HCT116 (cell line): ENCODE measurements around the gene FAM32A. TPM values are rescaled to one million over a fixed set of nuclear protein-coding genes. Genes with fewer than 3 reads are reported as not detected.

Experiments used
- ATAC-seq: fragments of 200-7000 bp; cut with Tn5 transposase; 2 replicates; pipeline ENCODE4 v1.9.1; 2020; ENCODE audit warnings: mild to moderate bottlenecking, moderate library complexity
- BruUV-seq: library from RNA; stranded (reverse); fragments of 400-500 nt; replicated peaks from 2 replicates; lab custom pipeline; 2021; lab: Mats Ljungman, UMichigan
- CTCF ChIA-PET: fragments of 300-600 bp; sonication (Branson Sonifier 250); formaldehyde crosslinking; loops from one replicate; lab custom pipeline; 2021; ENCODE audit warnings: antibody characterized with exemption; lab: Charles Lee
- POLR2A ChIA-PET: fragments of 300-600, 350-600 bp; sonication (Branson Sonifier 250); formaldehyde crosslinking; loops from one replicate; lab custom pipeline; 2021; ENCODE audit warnings: antibody characterized with exemption; lab: Charles Lee
- RAD21 ChIA-PET, 2 experiments: fragments of 300-600 bp; sonication (Branson Sonifier 250); formaldehyde crosslinking; loops; one replicate each; lab custom pipeline; 2023; ENCODE audit warnings: low total read pairs in 2 of 2; ENCODE audit not compliant: uncharacterized antibody in 2 of 2, unreplicated experiment in 2 of 2, low non-redundant PET in 1 of 2; lab: Charles Lee
- DNase-seq: peaks from one replicate; pipeline ENCODE4 v3.0.0-alpha.2; 2010; ENCODE audit warnings: low read depth, low spot score
- H2AFZ ChIP-seq: fragments of 200-600 bp; shearing (Covaris generic), sonication (generic); 2 replicates; pipeline ENCODE4 v1.6.1; 2017; ENCODE audit warnings: low read depth, mixed run types, mixed read lengths, antibody characterized with exemption, low read length; ENCODE audit not compliant: poor library complexity, severe bottlenecking
- H3K27ac ChIP-seq: 2 replicates; pipeline ENCODE4 v1.5.1; 2012; ENCODE audit warnings: low read depth, low read length
- H3K27me3 ChIP-seq: fragments of 200-600 bp; sonication (generic); 2 replicates; pipeline ENCODE4 v1.6.1; 2016; ENCODE audit warnings: mixed run types, low read length, mixed read lengths; ENCODE audit not compliant: insufficient read depth
- H3K36me3 ChIP-seq, 2 experiments: fragments of 200-500 bp in 1 of 2; fragments of 200-600 bp in 1 of 2; sonication (Bioruptor generic) in 1 of 2; sonication (generic) in 1 of 2; 2 replicates each; pipeline versions ENCODE4 v1.5.1 to v1.6.1; 2014 to 2016; ENCODE audit warnings: low read length in 2 of 2, inconsistent platforms in 1 of 2, mixed read lengths in 1 of 2, mixed run types in 1 of 2; ENCODE audit not compliant: insufficient read depth in 2 of 2, control insufficient read depth in 1 of 2
- H3K4me1 ChIP-seq, 2 experiments: fragments of 200-600 bp in 1 of 2; sonication (generic) in 1 of 2; 2 replicates each; pipeline versions ENCODE4 v1.5.1 to v1.6.1; 2012 to 2017; ENCODE audit warnings: low read length in 2 of 2, inconsistent platforms in 1 of 2, mild to moderate bottlenecking in 1 of 2, mixed read lengths in 1 of 2, mixed run types in 1 of 2, moderate library complexity in 1 of 2; ENCODE audit not compliant: insufficient read depth in 2 of 2, control insufficient read depth in 1 of 2
- H3K4me2 ChIP-seq: fragments of 200-600 bp; sonication (generic); 2 replicates; pipeline ENCODE4 v1.6.1; 2017; ENCODE audit warnings: mixed run types, low read length, mixed read lengths
- H3K4me3 ChIP-seq, 2 experiments: fragments of 200-600 bp in 1 of 2; sonication (generic) in 1 of 2; replicated peaks in 1 of 2; 2 replicates each; pipeline ENCODE4 v1.5.1; 2011 to 2016; ENCODE audit warnings: low read length in 2 of 2, control low read depth in 1 of 2, low read depth in 1 of 2, mild to moderate bottlenecking in 1 of 2, mixed read lengths in 1 of 2, mixed run types in 1 of 2
- H3K79me2 ChIP-seq: fragments of 200-600 bp; sonication (generic); 2 replicates; pipeline ENCODE4 v1.6.1; 2017; ENCODE audit warnings: mild to moderate bottlenecking, mixed run types, low read length, moderate library complexity, mixed read lengths; ENCODE audit not compliant: insufficient read depth
- H3K9ac ChIP-seq: fragments of 200-600 bp; sonication (generic); 2 replicates; pipeline ENCODE4 v1.6.1; 2016; ENCODE audit warnings: low read length, mixed read lengths
- H3K9me2 ChIP-seq: fragments of 200-600 bp; sonication (generic), shearing (Covaris generic); 2 replicates; pipeline ENCODE4 v1.6.1; 2017; ENCODE audit warnings: mixed run types, mild to moderate bottlenecking, moderate library complexity; ENCODE audit not compliant: insufficient read depth
- H3K9me3 ChIP-seq, 2 experiments: fragments of 200-500 bp in 1 of 2; fragments of 200-600 bp in 1 of 2; sonication (Bioruptor generic) in 1 of 2; sonication (generic) in 1 of 2; 2 replicates each; pipeline ENCODE4 v1.6.1; 2014 to 2017; ENCODE audit warnings: low read length in 2 of 2, mixed read lengths in 2 of 2, inconsistent platforms in 1 of 2, low read depth in 1 of 2, mild to moderate bottlenecking in 1 of 2, mixed run types in 1 of 2, moderate library complexity in 1 of 2; ENCODE audit not compliant: control insufficient read depth in 1 of 2, insufficient read depth in 1 of 2
- H4K20me1 ChIP-seq: fragments of 200-600 bp; sonication (generic), shearing (Covaris generic); 2 replicates; pipeline ENCODE4 v1.6.1; 2017; ENCODE audit warnings: mixed run types, mild to moderate bottlenecking, moderate library complexity; ENCODE audit not compliant: insufficient read depth
- ATF3 ChIP-seq: IDR thresholded peaks from 2 replicates; pipeline ENCODE4 v1.6.1; 2012
- CBX3 ChIP-seq: IDR thresholded peaks from 2 replicates; pipeline ENCODE4 v1.6.1; 2012; ENCODE audit warnings: low read depth
- CEBPB ChIP-seq: IDR thresholded peaks from 2 replicates; pipeline ENCODE4 v1.6.1; 2012; ENCODE audit warnings: low read depth
- EGR1 ChIP-seq: IDR thresholded peaks from 2 replicates; pipeline ENCODE4 v1.6.1; 2012; ENCODE audit warnings: low read depth
- ELF1 ChIP-seq: IDR thresholded peaks from 2 replicates; pipeline ENCODE4 v1.6.1; 2012; ENCODE audit warnings: low read depth, borderline replicate concordance
- FOSL1 ChIP-seq: IDR thresholded peaks from 2 replicates; pipeline ENCODE4 v1.6.1; 2012; ENCODE audit warnings: low read depth
- JUND ChIP-seq: IDR thresholded peaks from 2 replicates; pipeline ENCODE4 v1.6.1; 2012
- MAX ChIP-seq: IDR thresholded peaks from 2 replicates; pipeline ENCODE4 v1.6.1; 2012
- POLR2A ChIP-seq: IDR thresholded peaks from 2 replicates; pipeline ENCODE4 v1.7.0; 2011; ENCODE audit warnings: borderline replicate concordance; ENCODE audit not compliant: insufficient read depth, insufficient read length; ENCODE audit errors: extremely low read depth
- POLR2AphosphoS5 ChIP-seq: IDR thresholded peaks from 2 replicates; pipeline ENCODE4 v1.6.1; 2011; ENCODE audit warnings: mild to moderate bottlenecking, low read depth, low read length, moderate library complexity
- SIN3A ChIP-seq: IDR thresholded peaks from 2 replicates; pipeline ENCODE4 v1.6.1; 2012; ENCODE audit warnings: low read depth
- SP1 ChIP-seq: IDR thresholded peaks from 2 replicates; pipeline ENCODE4 v1.6.1; 2012; ENCODE audit warnings: low read depth
- SRF ChIP-seq: IDR thresholded peaks from 2 replicates; pipeline ENCODE4 v1.6.1; 2012; ENCODE audit warnings: low read depth
- TCF7L2 ChIP-seq: IDR thresholded peaks from 2 replicates; pipeline ENCODE4 v1.7.0; 2011; ENCODE audit warnings: borderline replicate concordance, inconsistent platforms; ENCODE audit not compliant: insufficient read depth, insufficient read length; ENCODE audit errors: extremely low read depth
- YY1 ChIP-seq: IDR thresholded peaks from 2 replicates; pipeline ENCODE4 v1.6.1; 2011; ENCODE audit warnings: low read length, low read depth, moderate library complexity, mild to moderate bottlenecking; ENCODE audit not compliant: insufficient replicate concordance; ENCODE audit errors: extremely low read depth
- ZFX ChIP-seq: fragments of 450-650 bp; IDR thresholded peaks from 2 replicates; pipeline ENCODE4 v1.6.1; 2017
- ZNF274 ChIP-seq: fragments of 200-500 bp; sonication (Bioruptor generic); IDR thresholded peaks from 2 replicates; pipeline ENCODE4 v1.6.1; 2014; ENCODE audit warnings: mild to moderate bottlenecking, low read depth, low read length, inconsistent platforms
- intact Hi-C: fragments of 100-400 bp; cut with micrococcal nuclease; formaldehyde crosslinking; loops from 2 replicates; pipeline ENCODE4 v1.10.0; 2022
- total RNA-seq: library from RNA; stranded (reverse); gene quantifications from one replicate; pipeline ENCODE4 v1.2.1, GENCODE V29; 2021; ENCODE audit not compliant: unreplicated experiment
- TF ChIP-seq, protein P1 (sequence below), 3 experiments: fragments of 200-600 bp in 1 of 3; sonication (generic) in 1 of 3; IDR thresholded peaks in 2 of 3; conservative IDR thresholded peaks in 1 of 3; 2 replicates each; pipeline ENCODE4 v1.5.1; 2012 to 2017; ENCODE audit warnings: low read depth in 2 of 3, low read length in 2 of 3, antibody characterized with exemption in 1 of 3, borderline replicate concordance in 1 of 3, control low read depth in 1 of 3, mild to moderate bottlenecking in 1 of 3, mixed read lengths in 1 of 3, mixed run types in 1 of 3, moderate library complexity in 1 of 3; ENCODE audit not compliant: insufficient read depth in 1 of 3
- TF ChIP-seq, protein P2 (sequence below): IDR thresholded peaks from 2 replicates; pipeline ENCODE4 v1.6.1; 2011; ENCODE audit warnings: mild to moderate bottlenecking, low read length, moderate library complexity; ENCODE audit not compliant: insufficient replicate concordance; ENCODE audit errors: extremely low read depth

Gene FAM32A
- total RNA-seq, 1 experiment from 2014 or later = 61.3 TPM

GRCh38 chr19:16216744-16217670, 31.8 kb downstream of the FAM32A start (continued):
- no peak for TF ChIP-seq TCF7L2
- TF ChIP-seq EGR1 = no peak
- TF ChIP-seq ZFX = no peak
- no peak for TF ChIP-seq YY1
- no peak for TF ChIP-seq POLR2A
- TF ChIP-seq FOSL1 = no peak
- TF ChIP-seq, all 23 proteins: peak for 0

DNA sequence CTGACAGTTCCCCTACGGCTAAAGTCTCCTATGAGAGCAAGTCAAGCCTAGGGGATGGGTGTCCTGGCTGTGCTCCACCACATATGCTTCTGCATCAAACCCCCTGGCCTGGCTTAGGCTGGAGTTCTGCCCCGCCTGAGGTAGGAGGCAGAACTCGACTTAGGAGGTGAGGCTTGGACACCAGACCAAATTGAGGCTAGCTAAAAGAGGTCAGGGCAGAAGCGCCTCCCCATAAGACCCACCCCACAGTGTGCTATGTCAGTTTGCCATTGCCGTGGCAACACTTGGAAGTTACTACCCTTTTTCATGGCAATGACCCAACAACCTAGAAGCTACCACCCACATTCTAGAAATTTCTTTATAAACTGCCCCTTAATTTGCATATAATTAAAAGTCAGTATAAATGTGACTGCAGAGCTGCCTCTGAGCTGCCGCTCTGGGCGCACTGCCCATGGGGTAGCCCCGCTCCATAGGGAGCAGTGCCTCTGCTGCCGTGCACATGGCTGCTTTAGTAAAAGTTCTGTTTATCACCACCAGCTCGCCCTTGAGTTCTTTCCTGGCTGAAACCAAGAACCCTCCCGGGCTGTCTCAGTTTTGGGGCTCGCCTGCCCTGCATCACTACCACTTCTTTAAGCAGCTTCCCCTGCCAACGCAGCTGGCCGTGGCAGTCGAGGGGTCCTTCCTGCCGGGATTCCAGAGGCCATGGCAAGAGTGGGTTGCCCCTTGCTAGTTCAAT, 32.7 kb downstream of the FAM32A start:
- H3K9ac ChIP-seq = no peak overlapping the region
- no peaks in the 10 kb centered on the region for H4K20me1 ChIP-seq
- H3K4me2 ChIP-seq = no peak overlapping the region
- H3K27ac ChIP-seq = no peak overlapping the region
- no peaks in the 10 kb centered on the region for H3K4me1 ChIP-seq
- BruUV-seq = no TSS peak
- intact Hi-C loops = no loop called here
- DNase-seq (no peak), ATAC-seq (no peak)
- H3K9me2 ChIP-seq = no peaks in the 10 kb centered on the region
- H3K79me2 ChIP-seq = peaks cover 6% of the 10 kb centered on the region; the same call in 1 of the 2 replicates
- H2AFZ ChIP-seq = no peak overlapping the region
- peaks cover 14 to 25% of the 10 kb centered on the region in 2 experiments; a peak in 3 of 4 replicates for H3K9me3 ChIP-seq
- POLR2A ChIA-PET = no interaction called here
- H3K36me3 ChIP-seq = peaks cover 0 to 24% of the 10 kb centered on the region in 2 experiments; a peak in 3 of 4 replicates
- H3K27me3 ChIP-seq = no peaks in the 10 kb centered on the region
- RAD21 ChIA-PET = no interaction called here
- H3K4me3 ChIP-seq = no peak overlapping the region
- CTCF ChIA-PET = no interaction called here
- TF ChIP-seq ZFX = no peak
- no peak for TF ChIP-seq YY1
- no peak for TF ChIP-seq POLR2AphosphoS5
- TF ChIP-seq MAX = no peak
- no peak for TF ChIP-seq ATF3
- no peak for TF ChIP-seq CEBPB
- TF ChIP-seq SIN3A = no peak
- TF ChIP-seq CBX3 = no peak
- TF ChIP-seq POLR2A = no peak
- TF ChIP-seq SP1 = no peak
- TF ChIP-seq, protein P1, sequence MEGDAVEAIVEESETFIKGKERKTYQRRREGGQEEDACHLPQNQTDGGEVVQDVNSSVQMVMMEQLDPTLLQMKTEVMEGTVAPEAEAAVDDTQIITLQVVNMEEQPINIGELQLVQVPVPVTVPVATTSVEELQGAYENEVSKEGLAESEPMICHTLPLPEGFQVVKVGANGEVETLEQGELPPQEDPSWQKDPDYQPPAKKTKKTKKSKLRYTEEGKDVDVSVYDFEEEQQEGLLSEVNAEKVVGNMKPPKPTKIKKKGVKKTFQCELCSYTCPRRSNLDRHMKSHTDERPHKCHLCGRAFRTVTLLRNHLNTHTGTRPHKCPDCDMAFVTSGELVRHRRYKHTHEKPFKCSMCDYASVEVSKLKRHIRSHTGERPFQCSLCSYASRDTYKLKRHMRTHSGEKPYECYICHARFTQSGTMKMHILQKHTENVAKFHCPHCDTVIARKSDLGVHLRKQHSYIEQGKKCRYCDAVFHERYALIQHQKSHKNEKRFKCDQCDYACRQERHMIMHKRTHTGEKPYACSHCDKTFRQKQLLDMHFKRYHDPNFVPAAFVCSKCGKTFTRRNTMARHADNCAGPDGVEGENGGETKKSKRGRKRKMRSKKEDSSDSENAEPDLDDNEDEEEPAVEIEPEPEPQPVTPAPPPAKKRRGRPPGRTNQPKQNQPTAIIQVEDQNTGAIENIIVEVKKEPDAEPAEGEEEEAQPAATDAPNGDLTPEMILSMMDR (IDR thresholded peaks at IDR 0.05 in 2 of 3, conservative IDR thresholded peaks at IDR 0.05 in 1 of 3; ENCODE audit: borderline replicate concordance in 1 of 3, insufficient read depth in 1 of 3, low read depth in 2 of 3, low read length in 2 of 3) = no peak
- TF ChIP-seq TCF7L2 = no peak
- TF ChIP-seq, protein P2, sequence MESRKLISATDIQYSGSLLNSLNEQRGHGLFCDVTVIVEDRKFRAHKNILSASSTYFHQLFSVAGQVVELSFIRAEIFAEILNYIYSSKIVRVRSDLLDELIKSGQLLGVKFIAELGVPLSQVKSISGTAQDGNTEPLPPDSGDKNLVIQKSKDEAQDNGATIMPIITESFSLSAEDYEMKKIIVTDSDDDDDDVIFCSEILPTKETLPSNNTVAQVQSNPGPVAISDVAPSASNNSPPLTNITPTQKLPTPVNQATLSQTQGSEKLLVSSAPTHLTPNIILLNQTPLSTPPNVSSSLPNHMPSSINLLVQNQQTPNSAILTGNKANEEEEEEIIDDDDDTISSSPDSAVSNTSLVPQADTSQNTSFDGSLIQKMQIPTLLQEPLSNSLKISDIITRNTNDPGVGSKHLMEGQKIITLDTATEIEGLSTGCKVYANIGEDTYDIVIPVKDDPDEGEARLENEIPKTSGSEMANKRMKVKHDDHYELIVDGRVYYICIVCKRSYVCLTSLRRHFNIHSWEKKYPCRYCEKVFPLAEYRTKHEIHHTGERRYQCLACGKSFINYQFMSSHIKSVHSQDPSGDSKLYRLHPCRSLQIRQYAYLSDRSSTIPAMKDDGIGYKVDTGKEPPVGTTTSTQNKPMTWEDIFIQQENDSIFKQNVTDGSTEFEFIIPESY = no peak
- no peak for TF ChIP-seq ELF1
- no peak for TF ChIP-seq ZNF274
- no peak for TF ChIP-seq SRF
- TF ChIP-seq JUND = no peak
